OCI-LY3 (cell line): Measurements from ENCODE around the gene LDLRAD4.

Experiments
- H2AFZ ChIP-seq: fragments of 200-600, 300-600 bp; shearing (Covaris generic); 2 replicates; pipeline ENCODE4 v1.6.0; 2014; ENCODE audit warnings: antibody characterized with exemption, low read depth, low read length
- H3K27ac ChIP-seq: fragments of 200-600, 300-600 bp; sonication (generic); 2 replicates; pipeline ENCODE4 v1.5.1; 2014; ENCODE audit warnings: mild to moderate bottlenecking, low read length, moderate library complexity, mixed read lengths
- H3K27me3 ChIP-seq: fragments of 200-600, 300-600 bp; sonication (generic); 2 replicates; pipeline ENCODE4 v1.6.1; 2014; ENCODE audit warnings: low read depth, low read length, mixed read lengths
- H3K36me3 ChIP-seq: fragments of 200-600, 300-600 bp; sonication (generic); replicated peaks from 2 replicates; pipeline ENCODE3; 2014; ENCODE audit warnings: low read depth, low read length, mixed read lengths
- H3K4me1 ChIP-seq: fragments of 300-600, 200-600 bp; sonication (generic); 2 replicates; pipeline ENCODE4 v1.6.1; 2014; ENCODE audit warnings: low read length, mixed read lengths
- H3K4me2 ChIP-seq: fragments of 200-600, 300-600 bp; sonication (generic); 2 replicates; pipeline ENCODE4 v1.6.1; 2014; ENCODE audit warnings: low read length, mixed read lengths
- H3K4me3 ChIP-seq: fragments of 300-600, 200-600 bp; sonication (generic); 2 replicates; pipeline ENCODE4 v1.5.1; 2014; ENCODE audit warnings: antibody characterized with exemption, mild to moderate bottlenecking, low read length, moderate library complexity
- H3K79me2 ChIP-seq: fragments of 300-600, 200-600 bp; shearing (Covaris generic); 2 replicates; pipeline ENCODE4 v1.6.1; 2014; ENCODE audit warnings: mild to moderate bottlenecking, low read length, mixed read lengths
- H3K9ac ChIP-seq: fragments of 300-600, 200-600 bp; shearing (Covaris generic); 2 replicates; pipeline ENCODE4 v1.6.0; 2014; ENCODE audit warnings: mild to moderate bottlenecking, low read length, moderate library complexity
- H3K9me3 ChIP-seq: fragments of 200-600, 300-600 bp; shearing (Covaris generic); 2 replicates; pipeline ENCODE4 v1.6.1; 2014; ENCODE audit warnings: low read length, mixed read lengths; ENCODE audit not compliant: insufficient read depth
- H4K20me1 ChIP-seq: fragments of 200-600, 300-600 bp; sonication (generic); 2 replicates; pipeline ENCODE4 v1.6.1; 2016; ENCODE audit warnings: low read length, mixed read lengths; ENCODE audit not compliant: insufficient read depth
- EZH2phosphoT487 ChIP-seq: fragments of 200-600 bp; shearing (Covaris generic); IDR thresholded peaks from 2 replicates; pipeline ENCODE4 v1.6.1; 2018; ENCODE audit warnings: antibody characterized with exemption, mixed run types, low read depth
- TF ChIP-seq, protein P1 (sequence below): fragments of 200-600, 300-600 bp; sonication (generic); IDR thresholded peaks from 2 replicates; pipeline ENCODE4 v1.5.1; 2014; ENCODE audit warnings: antibody characterized with exemption, low read length, low read depth

LDLRAD4 gene

DNA sequence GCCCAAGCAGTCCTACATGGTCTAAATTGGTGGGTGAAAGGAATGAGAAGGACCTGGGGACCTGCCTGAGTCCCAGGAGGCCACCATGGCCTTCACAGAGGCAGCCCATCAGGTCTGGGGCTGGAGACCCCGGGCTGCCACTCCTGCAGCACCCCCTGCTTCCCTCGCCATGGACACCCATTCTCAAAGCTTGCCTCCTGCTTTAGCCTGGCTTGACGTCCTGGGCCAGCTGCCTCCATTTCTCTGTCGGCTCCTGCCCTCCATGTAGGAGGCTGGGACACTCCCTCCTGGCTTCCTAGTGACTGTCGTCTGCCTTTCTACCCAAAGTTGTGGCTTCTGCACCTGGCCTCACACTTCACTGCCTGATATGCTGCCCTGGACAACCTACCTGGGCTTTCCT, 309.2 kb downstream of the LDLRAD4 start:
- Histone ChIP-seq H2AFZ (no peak overlapping the region), H3K4me1 (no peaks in the 10 kb centered on the region), H3K27me3 (peaks cover 20% of the 10 kb centered on the region), H3K79me2 (no peaks in the 10 kb centered on the region), H3K4me2 (no peak overlapping the region), H3K9me3 (no peaks in the 10 kb centered on the region), H3K9ac (no peak overlapping the region), H3K36me3 (no peaks in the 10 kb centered on the region), H4K20me1 (no peaks in the 10 kb centered on the region), H3K4me3 (no peak overlapping the region), H3K27ac (no peak overlapping the region)
- TF ChIP-seq, protein P1, sequence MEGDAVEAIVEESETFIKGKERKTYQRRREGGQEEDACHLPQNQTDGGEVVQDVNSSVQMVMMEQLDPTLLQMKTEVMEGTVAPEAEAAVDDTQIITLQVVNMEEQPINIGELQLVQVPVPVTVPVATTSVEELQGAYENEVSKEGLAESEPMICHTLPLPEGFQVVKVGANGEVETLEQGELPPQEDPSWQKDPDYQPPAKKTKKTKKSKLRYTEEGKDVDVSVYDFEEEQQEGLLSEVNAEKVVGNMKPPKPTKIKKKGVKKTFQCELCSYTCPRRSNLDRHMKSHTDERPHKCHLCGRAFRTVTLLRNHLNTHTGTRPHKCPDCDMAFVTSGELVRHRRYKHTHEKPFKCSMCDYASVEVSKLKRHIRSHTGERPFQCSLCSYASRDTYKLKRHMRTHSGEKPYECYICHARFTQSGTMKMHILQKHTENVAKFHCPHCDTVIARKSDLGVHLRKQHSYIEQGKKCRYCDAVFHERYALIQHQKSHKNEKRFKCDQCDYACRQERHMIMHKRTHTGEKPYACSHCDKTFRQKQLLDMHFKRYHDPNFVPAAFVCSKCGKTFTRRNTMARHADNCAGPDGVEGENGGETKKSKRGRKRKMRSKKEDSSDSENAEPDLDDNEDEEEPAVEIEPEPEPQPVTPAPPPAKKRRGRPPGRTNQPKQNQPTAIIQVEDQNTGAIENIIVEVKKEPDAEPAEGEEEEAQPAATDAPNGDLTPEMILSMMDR, result no peak
- no peak for TF ChIP-seq EZH2phosphoT487

DNA sequence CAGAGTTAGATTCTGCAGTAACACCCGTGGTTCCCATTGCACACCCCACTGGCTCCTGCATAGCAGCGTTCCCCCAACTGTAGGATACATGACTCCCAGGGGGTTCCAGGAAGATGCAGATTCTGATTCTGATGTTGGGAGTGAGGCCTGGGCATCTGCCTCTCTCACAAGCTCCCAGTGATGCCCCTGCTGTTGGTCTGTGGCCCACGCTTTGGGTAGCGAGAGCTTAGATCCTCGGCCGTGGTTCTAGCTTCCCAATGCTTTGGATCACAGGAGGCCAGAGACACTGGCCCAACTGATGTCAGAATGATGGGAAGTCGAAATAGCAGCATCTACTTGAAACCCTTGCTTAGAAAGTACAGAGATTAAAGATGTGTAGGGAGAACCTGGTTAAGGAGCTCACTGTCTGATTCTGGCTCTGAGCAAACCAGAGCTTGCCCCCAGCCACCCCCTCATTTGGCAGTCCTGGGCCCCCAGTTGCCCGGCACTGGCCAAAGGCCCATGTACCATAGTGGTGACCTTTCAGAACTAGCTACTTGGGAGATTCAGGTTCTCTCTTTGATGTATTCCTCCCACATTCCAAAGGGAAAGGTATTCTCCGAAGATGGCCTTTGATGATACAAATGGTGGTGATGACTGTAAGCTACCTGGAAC, 310.3 kb downstream of the LDLRAD4 start:
- Histone ChIP-seq H3K4me1 (no peaks in the 10 kb centered on the region), H3K9me3 (no peaks in the 10 kb centered on the region), H3K4me3 (no peak overlapping the region), H4K20me1 (no peaks in the 10 kb centered on the region), H3K9ac (no peak overlapping the region), H3K27ac (no peak overlapping the region), H3K4me2 (no peak overlapping the region), H3K79me2 (no peaks in the 10 kb centered on the region), H2AFZ (no peak overlapping the region), H3K27me3 (peaks cover 28% of the 10 kb centered on the region), H3K36me3 (no peaks in the 10 kb centered on the region)
- no peak for TF ChIP-seq EZH2phosphoT487

DNA sequence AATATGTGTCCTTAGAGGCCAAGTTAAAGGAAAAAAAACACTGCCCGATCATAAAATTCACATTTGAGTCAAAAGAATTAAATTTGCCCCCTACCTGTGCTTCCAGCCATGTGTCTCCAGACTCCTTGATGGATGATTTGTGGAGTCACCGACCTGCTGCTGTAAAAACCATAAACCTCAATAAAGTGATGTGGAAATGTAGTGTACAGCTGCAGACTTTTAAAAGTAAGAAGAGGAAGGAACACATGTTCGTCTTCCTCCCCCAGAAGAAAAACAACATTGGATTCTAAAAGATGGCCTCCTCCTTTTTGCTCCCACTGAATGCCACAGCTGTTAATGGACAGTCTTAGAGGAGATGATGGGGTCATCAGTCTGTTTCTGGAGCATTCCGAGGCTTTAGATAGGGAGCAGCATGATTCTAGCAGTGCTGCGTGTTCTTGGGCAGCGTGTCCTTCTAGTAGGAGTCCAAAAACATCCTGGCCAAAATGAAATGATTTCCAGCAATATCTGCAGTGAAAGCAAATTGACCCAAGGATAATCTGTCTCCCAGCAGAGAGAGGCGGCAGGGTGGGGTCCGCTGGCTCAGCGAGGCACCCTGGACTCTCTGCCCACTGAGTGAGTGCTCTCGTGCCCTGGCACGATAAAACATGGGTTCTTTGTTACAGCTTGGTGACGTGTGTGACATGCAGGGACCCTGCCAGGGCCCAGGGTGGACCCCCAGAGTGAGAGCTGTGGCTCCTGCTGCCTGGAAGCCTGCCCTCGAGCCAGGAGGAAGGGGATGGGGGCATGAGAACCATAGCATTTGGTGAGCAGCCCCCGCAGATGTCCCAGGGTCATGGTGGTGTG, 311.7 kb downstream of the LDLRAD4 start:
- H3K36me3 ChIP-seq, result no peaks in the 10 kb centered on the region
- H3K79me2 ChIP-seq, result no peaks in the 10 kb centered on the region
- no peaks in the 10 kb centered on the region for H4K20me1 ChIP-seq
- no peak overlapping the region for H3K9ac ChIP-seq
- H3K27ac ChIP-seq, result no peak overlapping the region
- H3K27me3 ChIP-seq, result peaks cover 40% of the 10 kb centered on the region
- H3K4me1 ChIP-seq, result no peaks in the 10 kb centered on the region
- H3K4me2 ChIP-seq, result no peak overlapping the region
- H3K4me3 ChIP-seq, result no peak overlapping the region
- TF ChIP-seq, protein P1, result no peak
- TF ChIP-seq EZH2phosphoT487, result no peak
- H3K9me3 ChIP-seq, result no peaks in the 10 kb centered on the region
- no peak overlapping the region; the same call in 1 of the 2 replicates for H2AFZ ChIP-seq

DNA sequence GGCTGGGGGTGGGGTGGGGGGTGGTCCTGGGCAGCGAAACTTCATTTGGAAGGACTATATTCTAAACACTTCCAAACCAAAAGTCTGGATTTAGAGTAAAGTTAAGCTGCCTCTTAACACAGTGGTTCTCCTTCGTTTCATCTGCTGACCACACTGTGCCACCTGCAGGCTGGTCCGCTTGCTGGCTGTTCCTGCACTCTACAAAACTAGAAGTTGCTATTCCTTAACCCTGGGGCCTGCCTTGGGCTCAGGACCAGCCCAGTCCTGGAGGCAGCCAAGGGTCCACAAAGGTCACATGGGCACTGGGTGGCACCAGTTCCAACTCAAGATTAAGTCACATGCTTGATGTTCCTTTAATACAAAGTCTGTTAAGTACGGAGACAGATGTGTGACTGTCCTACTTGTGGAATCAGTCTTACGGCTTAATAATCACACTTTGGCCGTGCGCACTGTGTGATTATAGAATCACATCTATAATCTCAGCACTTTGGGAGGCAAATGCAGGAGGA, 312.4 kb downstream of the LDLRAD4 start:
- Histone ChIP-seq H3K9ac (no peak overlapping the region), H3K4me3 (no peak overlapping the region), H3K79me2 (no peaks in the 10 kb centered on the region), H3K27me3 (peaks cover 42% of the 10 kb centered on the region), H3K9me3 (no peaks in the 10 kb centered on the region), H3K4me2 (no peak overlapping the region), H3K27ac (no peak overlapping the region), H3K36me3 (no peaks in the 10 kb centered on the region), H3K4me1 (no peaks in the 10 kb centered on the region), H2AFZ (no peak overlapping the region), H4K20me1 (no peaks in the 10 kb centered on the region)
- TF ChIP-seq EZH2phosphoT487, result no peak
- TF ChIP-seq, protein P1, result peak; percentile 69
